Osteoblast (primary cell): ENCODE data around the gene CFAP141. TPM values are rescaled to one million over a fixed set of nuclear protein-coding genes. Genes with fewer than 3 reads are reported as not detected.

Experiments
- DNase-seq: peaks from one replicate; pipeline ENCODE4 v3.0.0; 2011; ENCODE audit warnings: low spot score, mixed read lengths; ENCODE audit not compliant: insufficient read length; ENCODE audit errors: missing footprints
- H2AFZ ChIP-seq: 2 replicates; pipeline ENCODE4 v1.6.0; 2011; ENCODE audit warnings: mild to moderate bottlenecking, low read length
- H3K27ac ChIP-seq: 2 replicates; pipeline ENCODE4 v1.5.1; 2011; ENCODE audit warnings: mild to moderate bottlenecking, low read depth, low read length, moderate library complexity
- H3K27me3 ChIP-seq: 2 replicates; pipeline ENCODE4 v1.6.0; 2012; ENCODE audit warnings: mild to moderate bottlenecking, control low read depth, inconsistent platforms, low read length, moderate library complexity; ENCODE audit not compliant: insufficient read depth
- H3K36me3 ChIP-seq: 2 replicates; pipeline ENCODE4 v1.5.1; 2011; ENCODE audit warnings: mild to moderate bottlenecking, low read length, control low read depth, moderate library complexity; ENCODE audit not compliant: insufficient read depth
- H3K4me1 ChIP-seq: 2 replicates; pipeline ENCODE4 v1.5.1; 2011; ENCODE audit warnings: mild to moderate bottlenecking, low read length, control low read depth, moderate library complexity; ENCODE audit not compliant: insufficient read depth
- H3K4me2 ChIP-seq: 2 replicates; pipeline ENCODE4 v1.6.0; 2011; ENCODE audit warnings: mild to moderate bottlenecking, low read length; ENCODE audit not compliant: insufficient read depth
- H3K4me3 ChIP-seq: fragments of 200-600 bp; sonication (generic); 3 replicates; pipeline ENCODE4 v1.5.1; 2012; ENCODE audit warnings: mild to moderate bottlenecking, low read length, inconsistent platforms; ENCODE audit not compliant: insufficient read depth
- H3K79me2 ChIP-seq: 2 replicates; pipeline ENCODE4 v1.6.0; 2012; ENCODE audit warnings: mild to moderate bottlenecking, low read length, control low read depth, inconsistent platforms; ENCODE audit not compliant: insufficient read depth
- H3K9me3 ChIP-seq: 2 replicates; pipeline ENCODE4 v1.5.1; 2011; ENCODE audit warnings: low read depth, low read length, control low read depth
- H4K20me1 ChIP-seq: 2 replicates; pipeline ENCODE4 v1.6.0; 2012; ENCODE audit warnings: mild to moderate bottlenecking, low read length, control low read depth; ENCODE audit not compliant: insufficient read depth
- CTCF ChIP-seq: IDR thresholded peaks from 2 replicates; pipeline ENCODE4 v1.5.1; 2011; ENCODE audit warnings: mild to moderate bottlenecking, low read depth, low read length, moderate library complexity; ENCODE audit errors: extremely low read depth
- total RNA-seq: library from RNA; depleted of rRNA; stranded (reverse); fragments of >200 nt; gene quantifications from 2 replicates; pipeline ENCODE4 v1.2.3, GENCODE V29; 2012

CFAP141 gene
- total RNA-seq, 1 donor = not detected

GRCh38 chr1:154221278-154222001, 15.3 kb upstream of the CFAP141 start:
- Histone ChIP-seq H3K36me3 (peaks cover 42% of the 10 kb centered on the region), H3K79me2 (peaks cover 95% of the 10 kb centered on the region), H3K27ac (peak overlapping the region; percentile 93), H3K9me3 (no peaks in the 10 kb centered on the region), H2AFZ (peak overlapping the region; percentile 6), H3K4me1 (peaks cover 37% of the 10 kb centered on the region), H4K20me1 (peaks cover 53% of the 10 kb centered on the region), H3K27me3 (no peaks in the 10 kb centered on the region), H3K4me3 (peak overlapping the region; percentile 96), H3K4me2 (peak overlapping the region; percentile 78)
- TF ChIP-seq CTCF = no peak
- DNase-seq = peak; percentile 61

GRCh38 chr1:154220970-154221277, 14.8 kb upstream of the CFAP141 start:
- Histone ChIP-seq H3K27ac (peak overlapping the region; percentile 93), H3K4me1 (peaks cover 37% of the 10 kb centered on the region), H3K4me3 (peak overlapping the region; percentile 96), H3K27me3 (no peaks in the 10 kb centered on the region), H3K79me2 (peaks cover 95% of the 10 kb centered on the region), H4K20me1 (peaks cover 48% of the 10 kb centered on the region), H2AFZ (no peak overlapping the region), H3K4me2 (peak overlapping the region; percentile 78), H3K9me3 (no peaks in the 10 kb centered on the region), H3K36me3 (peaks cover 37% of the 10 kb centered on the region)
- no peak for DNase-seq
- no peak for TF ChIP-seq CTCF

GRCh38 chr1:154220071-154220969, 14.2 kb upstream of the CFAP141 start, which contains the start of gene UBAP2L:
UBAP2L (plus strand) TSS chr1:154220955; CDS start chr1:154225124, 4,169 bp downstream.
- peaks cover 31% of the 10 kb centered on the region for H3K36me3 ChIP-seq
- H2AFZ ChIP-seq = peak within 1 kb of the TSS; percentile 95
- H3K4me1 ChIP-seq = peaks cover 37% of the 10 kb centered on the region
- peak; percentile 97 for DNase-seq
- H4K20me1 ChIP-seq = peaks cover 44% of the 10 kb centered on the region
- no peaks in the 10 kb centered on the region for H3K9me3 ChIP-seq
- peak within 1 kb of the TSS; percentile 100 for H3K27ac ChIP-seq
- peak within 1 kb of the TSS; percentile 84 for H3K4me2 ChIP-seq
- peaks cover 90% of the 10 kb centered on the region for H3K79me2 ChIP-seq
- H3K27me3 ChIP-seq = no peaks in the 10 kb centered on the region
- TF ChIP-seq CTCF = no peak
- peak within 1 kb of the TSS; percentile 96 for H3K4me3 ChIP-seq

- Histone ChIP-seq H2AFZ (no peak overlapping the region), H3K36me3 (peaks cover 28% of the 10 kb centered on the region), H3K27ac (peak overlapping the region; percentile 100), H3K27me3 (no peaks in the 10 kb centered on the region), H3K79me2 (peaks cover 82% of the 10 kb centered on the region), H3K4me1 (peaks cover 37% of the 10 kb centered on the region), H3K4me2 (peak overlapping the region; percentile 84), H3K4me3 (peak overlapping the region; percentile 96), H4K20me1 (peaks cover 38% of the 10 kb centered on the region), H3K9me3 (no peaks in the 10 kb centered on the region)
- TF ChIP-seq CTCF = no peak
- peak; percentile 67 for DNase-seq
Observed at GRCh38 chr1:154219541-154219940, 13.4 kb upstream of the CFAP141 start.
